ENCODE measurements around the gene CD3G.

The CD3G gene

DNA sequence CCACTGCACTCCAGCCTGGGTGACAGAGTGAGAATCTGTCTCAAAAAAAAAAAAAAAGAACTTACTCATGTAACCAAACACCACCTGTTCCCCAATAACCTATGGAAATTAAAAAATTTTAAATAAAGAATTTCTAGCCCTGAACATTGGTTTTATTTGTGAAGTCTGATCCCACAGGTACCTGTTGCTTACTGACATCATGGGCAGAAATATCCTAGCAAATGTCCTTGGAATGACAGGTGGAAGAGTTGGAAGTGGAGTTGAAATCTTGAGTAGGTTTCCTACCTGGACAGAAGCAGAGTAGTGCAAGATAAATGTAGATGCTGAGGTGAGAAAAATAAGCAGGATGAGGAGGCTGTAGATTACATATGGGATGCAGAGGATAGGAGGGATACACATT lies 18.9 kb upstream of the CD3G start:
- DNase-seq (ENCODE audit: low read depth in 2 of 2) = no peak

DNA sequence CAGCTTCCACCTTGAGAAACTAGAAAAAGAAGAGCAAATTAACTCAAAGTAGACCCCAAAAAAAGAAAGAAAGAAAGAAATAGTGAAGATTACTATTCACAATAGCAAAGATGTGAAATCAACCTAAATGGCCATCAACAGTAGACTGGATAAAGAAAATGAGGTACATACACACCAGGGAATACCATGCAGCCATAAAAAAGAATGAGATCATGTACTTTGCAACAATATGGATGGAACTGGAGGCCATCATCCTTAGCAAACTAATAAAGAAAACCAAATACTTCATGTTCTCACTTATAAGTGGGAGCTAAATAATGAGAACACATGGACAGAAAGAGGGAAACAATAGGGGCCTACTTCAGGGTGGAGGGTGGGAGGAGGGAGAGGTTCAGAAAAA lies 15.4 kb upstream of the CD3G start:
- DNase-seq (ENCODE audit: low read depth in 2 of 2) = no peak

- DNase-seq (ENCODE audit: low read depth in 2 of 2) = no peak
Measured at GRCh38 chr11:118334745-118335144, 9.4 kb upstream of the CD3G start.

DNA sequence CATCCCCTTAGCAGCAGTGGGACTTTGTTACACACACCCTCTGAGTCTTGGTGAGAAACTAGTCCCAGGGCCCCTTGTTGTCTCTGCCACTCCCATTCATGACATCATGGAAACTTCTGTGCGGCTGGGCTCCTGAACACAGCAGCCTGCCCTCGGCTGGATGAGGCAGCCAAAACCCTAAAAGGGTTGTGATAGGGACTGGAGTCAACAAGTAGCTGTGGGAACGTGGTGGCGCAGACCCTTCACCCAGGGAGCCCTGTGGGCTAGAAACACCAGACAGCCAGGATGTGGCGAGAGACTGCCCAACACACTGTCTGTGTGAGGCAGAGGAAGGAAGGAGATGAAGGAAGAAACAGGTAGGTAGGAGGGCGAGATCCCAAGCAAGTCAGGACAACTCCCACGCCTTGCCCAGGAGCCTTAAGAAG lies 5.5 kb upstream of the CD3G start:
- peak; percentile 66 to 83 for DNase-seq (ENCODE audit: low read depth in 2 of 2)

DNA sequence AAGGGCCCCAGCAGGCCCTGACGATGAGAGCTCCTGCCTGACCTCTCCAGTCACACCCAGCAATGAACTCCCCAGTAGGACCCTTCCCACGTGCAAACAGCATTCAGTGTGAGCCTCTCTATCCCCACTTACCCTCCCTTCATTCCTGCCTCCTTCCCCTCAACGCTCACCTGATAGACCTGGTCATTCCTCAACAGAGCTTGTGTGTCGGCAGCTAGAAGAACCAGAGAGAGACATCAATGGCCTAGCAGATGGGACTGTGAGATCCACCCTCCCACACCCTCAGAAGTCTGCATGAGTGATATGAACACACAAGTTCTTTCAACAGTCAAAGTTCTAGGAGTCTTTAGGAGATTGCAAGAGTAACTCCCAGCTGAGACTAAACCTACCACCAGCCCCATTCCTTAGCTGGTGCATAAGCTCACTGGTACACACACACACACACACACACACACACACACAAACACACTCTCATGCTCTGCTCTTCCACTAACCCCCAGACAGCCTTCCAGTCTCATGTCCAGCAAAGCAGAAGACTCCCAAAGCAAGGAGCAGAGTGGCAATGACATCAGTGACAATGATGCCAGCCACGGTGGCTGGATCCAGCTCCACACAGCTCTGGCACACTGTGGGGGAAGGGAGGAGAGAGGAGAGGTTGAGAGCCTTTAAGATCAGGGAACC lies 4.7 kb upstream of the CD3G start:
- DNase-seq (ENCODE audit: low read depth in 2 of 2) = no peak

- DNase-seq (ENCODE audit: low read depth in 2 of 2) = no peak
Measured at GRCh38 chr11:118340449-118340848, 3.7 kb upstream of the CD3G start.

DNA sequence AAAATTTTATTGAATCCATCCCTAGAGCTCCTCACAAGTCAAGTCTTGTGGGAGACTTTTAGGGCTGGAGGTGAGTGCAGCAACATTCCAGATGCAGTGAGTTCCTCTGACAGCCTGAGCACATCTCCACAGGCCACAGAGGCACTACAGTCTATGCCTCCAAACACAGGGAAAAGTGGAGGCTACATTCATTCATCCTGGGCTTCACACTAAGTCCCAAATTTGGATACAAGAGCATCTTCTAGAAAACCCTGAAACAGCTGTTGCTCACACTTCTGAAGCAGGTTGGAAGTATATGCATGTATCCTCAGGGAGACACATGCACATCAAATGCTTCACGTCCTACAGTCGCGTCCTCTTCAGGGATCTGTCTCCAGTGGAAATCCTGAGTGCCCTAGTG lies 2.9 kb upstream of the CD3G start:
- no peak for DNase-seq (ENCODE audit: low read depth in 2 of 2)

GRCh38 chr11:118341815-118342489 lies 2.2 kb upstream of the CD3G start:
- DNase-seq (ENCODE audit: low read depth in 2 of 2) = no peak

GRCh38 chr11:118342503-118343161 lies 1.5 kb upstream of the CD3G start, which contains the start of gene CD3D:
Gene CD3D (minus strand): TSS chr11:118342705. CDS start chr11:118342607, 98 bp downstream.
- DNase-seq (ENCODE audit: low read depth in 2 of 2) = peak; percentile 21 to 50

- no peak for DNase-seq (ENCODE audit: low read depth in 2 of 2)
Measured at GRCh38 chr11:118343248-118343647, 896 bp upstream of the CD3G start.

DNA sequence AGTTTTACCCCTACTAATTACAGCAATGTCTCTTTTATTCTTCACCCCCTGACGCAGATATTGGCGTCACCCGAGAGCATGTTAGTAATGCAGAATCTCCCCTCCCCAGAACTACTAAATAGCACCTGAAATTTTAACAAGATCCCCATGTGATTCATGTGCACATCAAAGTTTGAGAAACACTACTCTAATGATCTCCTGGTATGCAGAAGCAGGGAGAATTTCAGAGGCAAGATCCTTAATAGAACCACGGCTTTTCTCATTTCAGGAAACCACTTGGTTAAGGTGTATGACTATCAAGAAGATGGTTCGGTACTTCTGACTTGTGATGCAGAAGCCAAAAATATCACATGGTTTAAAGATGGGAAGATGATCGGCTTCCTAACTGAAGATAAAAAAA lies 5.3 kb downstream of the CD3G start:
- DNase-seq (ENCODE audit: low read depth in 2 of 2) = no peak

GRCh38 chr11:118353084-118353710 lies 9.1 kb downstream of the CD3G start:
- DNase-seq (ENCODE audit: low read depth in 2 of 2) = no peak

DNA sequence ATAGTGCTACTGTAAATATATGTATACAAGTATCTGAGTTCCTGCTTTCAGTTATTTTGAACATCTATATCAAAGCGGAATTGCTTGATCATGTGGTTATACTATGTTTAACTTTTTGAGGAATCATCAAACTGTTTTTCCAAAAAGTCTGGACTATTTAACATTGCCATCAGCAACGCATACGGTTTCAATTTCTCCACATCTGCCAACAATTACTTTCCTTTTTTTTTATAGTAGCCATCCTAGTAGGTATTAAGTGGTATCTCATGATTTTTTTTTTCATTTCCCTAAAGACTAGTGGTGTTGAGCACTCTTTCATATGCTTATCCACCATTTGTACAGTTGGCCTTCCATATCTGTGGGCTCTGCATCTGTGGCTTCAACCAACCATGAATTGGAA lies 13.9 kb downstream of the CD3G start:
- no peak for DNase-seq (ENCODE audit: low read depth in 2 of 2)

- DNase-seq (ENCODE audit: low read depth in 2 of 2) = peak; percentile 95 to 98
Measured at GRCh38 chr11:118359295-118359958, 15.3 kb downstream of the CD3G start, which contains the start of gene UBE4A. Gene UBE4A (plus strand): TSS chr11:118359600. CDS start chr11:118365081, 5,481 bp downstream.

DNA sequence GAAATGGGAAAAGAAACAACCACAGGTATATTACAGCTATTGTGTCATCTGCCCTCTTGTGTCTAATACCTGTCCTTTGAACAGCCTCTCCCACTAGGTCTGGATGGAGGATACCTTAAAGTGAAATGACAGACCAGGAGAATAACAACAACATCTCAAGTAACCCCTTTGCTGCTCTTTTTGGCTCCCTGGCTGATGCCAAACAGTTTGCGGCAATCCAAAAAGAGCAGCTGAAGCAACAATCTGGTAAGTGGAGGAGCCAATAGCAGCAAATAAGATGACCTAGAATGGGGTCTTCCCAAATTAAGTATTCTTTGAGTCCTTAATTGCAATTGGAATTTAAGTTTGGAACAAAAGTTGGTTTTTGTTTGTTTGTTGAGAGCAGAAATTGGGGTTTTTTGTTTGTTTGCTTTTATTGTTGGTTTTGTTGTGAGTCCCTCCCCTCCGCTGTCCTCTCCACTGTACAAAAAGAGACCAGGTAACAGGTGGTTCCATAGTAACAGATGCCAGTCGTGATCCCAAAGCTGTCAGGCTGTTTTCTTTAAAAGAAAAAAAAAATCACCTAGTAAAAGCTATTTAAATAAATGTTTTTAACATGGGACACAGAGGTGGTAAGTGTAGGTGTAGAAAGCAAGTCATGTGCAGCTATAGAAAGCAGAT lies 20.9 kb downstream of the CD3G start:
- no peak for DNase-seq (ENCODE audit: low read depth in 2 of 2)

GRCh38 chr11:118366287-118366686 lies 22.1 kb downstream of the CD3G start:
- no peak for DNase-seq (ENCODE audit: low read depth in 2 of 2)

DNA sequence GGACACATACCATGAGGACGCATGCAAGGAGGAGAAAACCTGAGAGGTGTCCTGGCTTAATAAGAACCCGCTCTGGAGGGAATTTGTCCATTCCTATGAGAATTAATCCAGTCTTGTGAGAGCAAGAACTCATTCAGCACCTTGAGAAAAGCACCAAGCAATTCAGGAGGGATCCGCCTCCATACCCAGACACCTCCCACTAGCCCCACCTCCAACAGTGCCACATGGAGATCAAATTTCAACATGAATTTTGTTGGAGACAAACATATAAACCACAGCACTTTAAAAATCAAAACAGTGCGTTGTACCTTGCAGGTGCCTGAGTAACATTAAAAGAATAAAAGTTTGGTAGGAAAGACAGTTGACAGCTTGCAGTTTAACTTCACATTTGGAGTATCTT lies 26.6 kb downstream of the CD3G start:
- DNase-seq (ENCODE audit: low read depth in 2 of 2) = no peak

DNA sequence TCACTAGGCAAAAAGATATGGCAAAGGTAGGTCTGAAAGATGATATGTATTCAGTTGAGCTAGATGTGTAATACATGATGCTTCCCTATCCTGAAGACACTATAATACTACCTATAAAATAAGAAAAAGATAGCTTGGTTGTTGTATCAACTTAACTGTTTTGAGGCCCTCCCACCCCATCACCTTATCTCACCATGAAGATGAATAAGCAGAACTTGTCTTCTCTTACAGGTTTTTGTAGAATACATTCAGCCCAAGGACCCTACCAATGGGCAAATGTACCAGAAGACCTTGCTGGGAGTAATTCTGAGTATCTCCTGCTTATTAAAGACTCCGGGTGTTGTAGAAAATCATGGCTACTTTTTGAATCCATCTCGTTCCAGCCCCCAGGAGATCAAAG lies 29.1 kb downstream of the CD3G start:
- DNase-seq (ENCODE audit: low read depth in 2 of 2) = no peak

GRCh38 chr11:118373871-118374270 lies 29.7 kb downstream of the CD3G start:
- no peak for DNase-seq (ENCODE audit: low read depth in 2 of 2)

- no peak for DNase-seq (ENCODE audit: low read depth in 2 of 2)
Measured at GRCh38 chr11:118374729-118375128, 30.6 kb downstream of the CD3G start.

DNA sequence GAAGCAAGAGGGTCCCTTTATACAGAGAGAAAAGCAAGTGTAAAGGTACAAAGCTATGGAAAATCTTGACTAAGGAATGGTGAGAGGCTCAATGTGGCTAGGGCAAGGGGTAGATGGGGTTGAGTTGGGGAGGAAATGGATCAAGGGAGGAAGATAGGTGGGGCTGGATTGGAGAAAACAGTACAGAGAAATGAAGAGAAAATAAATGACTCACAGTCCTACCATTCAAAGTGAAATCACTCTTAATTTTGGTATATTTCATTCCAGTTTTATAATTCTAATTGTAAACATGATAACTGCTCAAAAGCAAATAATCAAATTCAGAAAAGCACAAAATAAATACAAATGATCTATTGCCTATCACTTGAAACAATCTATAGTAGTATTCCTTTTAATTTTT lies 31.8 kb downstream of the CD3G start:
- DNase-seq (ENCODE audit: low read depth in 2 of 2) = no peak
